WERI-Rb-1 (cell line): ENCODE results near the gene TAPBPL.
A peak's percentile ranks its signal among the peaks of the same experiment; 100 is the strongest.

Source experiments
- DNase-seq: peaks from one replicate; pipeline ENCODE4 v3.0.0-alpha.2; 2020
- H3K27ac ChIP-seq: fragments of 250-450 bp; sonication (Bioruptor Pico); 2 replicates; pipeline ENCODE4 v1.5.1; 2020; ENCODE audit warnings: mild to moderate bottlenecking, moderate library complexity
- H3K27me3 ChIP-seq: fragments of 250-450 bp; sonication (Bioruptor Pico); 2 replicates; pipeline ENCODE4 v1.5.1; 2021; ENCODE audit warnings: mild to moderate bottlenecking, low read depth, moderate library complexity; ENCODE audit not compliant: insufficient read depth, severe bottlenecking
- H3K36me3 ChIP-seq: fragments of 250-450 bp; sonication (Bioruptor Pico); 2 replicates; pipeline ENCODE4 v1.5.1; 2020; ENCODE audit warnings: mild to moderate bottlenecking, moderate library complexity
- H3K4me3 ChIP-seq: 2 replicates; pipeline ENCODE4 v1.5.1; 2011; ENCODE audit warnings: low read depth, mild to moderate bottlenecking, control low read depth, low read length
- H3K9me3 ChIP-seq: fragments of 250-450 bp; sonication (Bioruptor Pico); 2 replicates; pipeline ENCODE4 v1.5.1; 2021; ENCODE audit warnings: mild to moderate bottlenecking, moderate library complexity; ENCODE audit not compliant: severe bottlenecking
- TF ChIP-seq, protein P1 (sequence below): IDR thresholded peaks from 2 replicates; pipeline ENCODE4 v1.5.1; 2011; ENCODE audit warnings: low read depth, mild to moderate bottlenecking, control low read depth, inconsistent platforms, low read length

The TAPBPL gene

DNA sequence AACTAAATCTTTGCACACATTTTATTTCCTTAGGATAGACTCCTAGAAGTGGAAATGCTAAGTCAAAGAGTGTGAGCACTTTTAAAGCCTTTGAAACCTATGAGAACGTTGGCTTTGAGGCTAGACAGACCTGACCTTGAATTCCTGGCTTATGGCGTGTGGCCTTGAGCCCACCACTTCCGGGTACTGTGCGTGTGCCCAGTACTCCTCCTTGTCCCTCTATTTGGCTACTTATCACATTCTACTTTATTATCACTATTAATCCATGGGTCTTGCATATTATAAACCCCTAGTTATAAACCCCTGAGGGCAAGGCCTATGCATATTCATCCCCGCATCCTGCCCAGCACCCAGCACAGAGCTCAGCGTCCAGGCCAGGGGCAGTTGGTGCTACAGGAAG is 33.0 kb upstream of the TAPBPL start:
- H3K4me3 ChIP-seq: no peak overlapping the region
- TF ChIP-seq, protein P1, sequence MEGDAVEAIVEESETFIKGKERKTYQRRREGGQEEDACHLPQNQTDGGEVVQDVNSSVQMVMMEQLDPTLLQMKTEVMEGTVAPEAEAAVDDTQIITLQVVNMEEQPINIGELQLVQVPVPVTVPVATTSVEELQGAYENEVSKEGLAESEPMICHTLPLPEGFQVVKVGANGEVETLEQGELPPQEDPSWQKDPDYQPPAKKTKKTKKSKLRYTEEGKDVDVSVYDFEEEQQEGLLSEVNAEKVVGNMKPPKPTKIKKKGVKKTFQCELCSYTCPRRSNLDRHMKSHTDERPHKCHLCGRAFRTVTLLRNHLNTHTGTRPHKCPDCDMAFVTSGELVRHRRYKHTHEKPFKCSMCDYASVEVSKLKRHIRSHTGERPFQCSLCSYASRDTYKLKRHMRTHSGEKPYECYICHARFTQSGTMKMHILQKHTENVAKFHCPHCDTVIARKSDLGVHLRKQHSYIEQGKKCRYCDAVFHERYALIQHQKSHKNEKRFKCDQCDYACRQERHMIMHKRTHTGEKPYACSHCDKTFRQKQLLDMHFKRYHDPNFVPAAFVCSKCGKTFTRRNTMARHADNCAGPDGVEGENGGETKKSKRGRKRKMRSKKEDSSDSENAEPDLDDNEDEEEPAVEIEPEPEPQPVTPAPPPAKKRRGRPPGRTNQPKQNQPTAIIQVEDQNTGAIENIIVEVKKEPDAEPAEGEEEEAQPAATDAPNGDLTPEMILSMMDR: no peak
- H3K9me3 ChIP-seq: no peaks in the 10 kb centered on the region
- H3K27me3 ChIP-seq: no peaks in the 10 kb centered on the region
- no peak overlapping the region for H3K27ac ChIP-seq
- no peaks in the 10 kb centered on the region for H3K36me3 ChIP-seq
- no peak for DNase-seq

- Histone ChIP-seq H3K27ac (no peak overlapping the region), H3K27me3 (no peaks in the 10 kb centered on the region), H3K4me3 (no peak overlapping the region), H3K36me3 (no peaks in the 10 kb centered on the region), H3K9me3 (no peaks in the 10 kb centered on the region)
- DNase-seq: no peak
- TF ChIP-seq, protein P1: no peak
Measured at GRCh38 chr12:6420364-6420763, 31.5 kb upstream of the TAPBPL start.

GRCh38 chr12:6423267-6424007 is 28.4 kb upstream of the TAPBPL start:
- Histone ChIP-seq H3K27me3 (no peaks in the 10 kb centered on the region), H3K4me3 (no peak overlapping the region), H3K36me3 (no peaks in the 10 kb centered on the region), H3K27ac (no peak overlapping the region), H3K9me3 (no peaks in the 10 kb centered on the region)
- peak; percentile 80 for DNase-seq
- TF ChIP-seq, protein P1: peak; percentile 85

GRCh38 chr12:6424008-6424347 is 27.9 kb upstream of the TAPBPL start:
- no peaks in the 10 kb centered on the region for H3K9me3 ChIP-seq
- H3K27me3 ChIP-seq: no peaks in the 10 kb centered on the region
- no peak overlapping the region for H3K27ac ChIP-seq
- H3K4me3 ChIP-seq: no peak overlapping the region
- no peak for DNase-seq
- H3K36me3 ChIP-seq: no peaks in the 10 kb centered on the region
- TF ChIP-seq, protein P1: no peak

DNA sequence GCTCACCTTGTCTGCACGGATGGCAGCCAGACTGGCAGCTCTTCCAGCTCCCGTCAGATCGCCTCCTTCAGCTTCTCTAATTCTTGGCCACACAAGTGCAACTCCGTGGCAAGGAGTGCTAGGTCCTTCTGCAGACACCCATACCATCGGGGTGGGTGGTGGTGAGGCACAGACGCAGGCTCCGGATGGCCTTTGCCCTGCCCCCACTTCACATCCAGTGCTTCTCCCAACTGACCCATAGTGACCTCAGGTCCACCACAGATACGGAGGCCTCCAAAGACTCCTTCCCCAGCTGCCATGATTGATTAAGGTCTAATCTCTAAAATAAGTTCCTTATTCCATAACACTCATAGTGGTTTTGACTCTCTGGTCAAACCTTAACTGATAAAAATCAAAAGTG is 27.0 kb upstream of the TAPBPL start:
- TF ChIP-seq, protein P1: no peak
- H3K27ac ChIP-seq: no peak overlapping the region
- no peak for DNase-seq

More for the DNA sequence above, 27.0 kb upstream of the TAPBPL start:
- H3K4me3 ChIP-seq: no peak overlapping the region
- no peaks in the 10 kb centered on the region for H3K36me3 ChIP-seq
- H3K9me3 ChIP-seq: no peaks in the 10 kb centered on the region
- H3K27me3 ChIP-seq: no peaks in the 10 kb centered on the region
